Measurements from ENCODE around the gene CR1. TPM values are rescaled to one million over a fixed set of nuclear protein-coding genes. Genes with fewer than 3 reads are reported as not detected.

CR1 gene
- total and polyA plus RNA-seq, 9 of the 15 experiments (the other 6 are each of a cell fraction or from before 2014, with no cell fraction given): 0.07 to 0.47 (median 0.18) TPM

GRCh38 chr1:207649865-207650580, 154.1 kb downstream of the CR1 start (continued):
- peak; percentile 49; the same call in 1 of the 2 replicates for TF ChIP-seq ATF3 (IDR thresholded peaks at IDR 0.05)
- no peak for TF ChIP-seq ATF3 (CRISPR knock-in tag; conservative IDR thresholded peaks at IDR 0.05)
- peak; percentile 79 for TF ChIP-seq GABPB1 (CRISPR knock-in tag; IDR thresholded peaks at IDR 0.05)
- TF ChIP-seq TOE1 (IDR thresholded peaks at IDR 0.05; ENCODE audit: borderline replicate concordance): 0 out of 2 replicates have a peak, but pooled peaks have one; percentile 33
- no peak for TF ChIP-seq TOE1 (CRISPR knock-in tag; IDR thresholded peaks at IDR 0.05; ENCODE audit: borderline replicate concordance, low read depth)
- TF ChIP-seq ID3 (CRISPR knock-in tag; IDR thresholded peaks at IDR 0.05): no peak
- peak; percentile 52; the same call in 1 of the 2 replicates for TF ChIP-seq ID3 (tag; IDR thresholded peaks at IDR 0.05)
- no peak for TF ChIP-seq NELFE (IDR thresholded peaks at IDR 0.05; ENCODE audit: insufficient read depth, insufficient read length)
- TF ChIP-seq SMARCA4 (IDR thresholded peaks at IDR 0.05): peak; percentile 97
- peak; percentile 41 for TF ChIP-seq EGR1 (conservative IDR thresholded peaks at IDR 0.05)
- 0 out of 4 replicates have a peak, but pooled peaks of 1 of the 2 experiments have one; percentile 54 for TF ChIP-seq SRF (CRISPR knock-in tag; IDR thresholded peaks at IDR 0.05)
- peak; percentile 97 for TF ChIP-seq STAT5A (IDR thresholded peaks at IDR 0.05; ENCODE audit: borderline replicate concordance, low read length)
- TF ChIP-seq SMARCE1 (IDR thresholded peaks at IDR 0.05): peak; percentile 93
- TF ChIP-seq PYGO2 (tag; IDR thresholded peaks at IDR 0.05): no peak
- TF ChIP-seq CHAMP1 (IDR thresholded peaks at IDR 0.05): peak; percentile 91
- TF ChIP-seq PRDM10 (IDR thresholded peaks at IDR 0.05; ENCODE audit: partially characterized antibody): peak; percentile 95
- TF ChIP-seq ETV5 (CRISPR knock-in tag; IDR thresholded peaks at IDR 0.05; ENCODE audit: low read depth): peak; percentile 85
- peak; percentile 77 for TF ChIP-seq MEIS2 (IDR thresholded peaks at IDR 0.05; ENCODE audit: partially characterized antibody)
- peak; percentile 50 for TF ChIP-seq TAF1 (IDR thresholded peaks at IDR 0.05; ENCODE audit: control insufficient read depth, extremely low read depth, insufficient read depth, low read length, severe bottlenecking)
- 0 out of 2 replicates have a peak, but pooled peaks have one; percentile 5 for TF ChIP-seq BCOR (IDR thresholded peaks at IDR 0.05)
- TF ChIP-seq POLR2H (tag; IDR thresholded peaks at IDR 0.05; ENCODE audit: low read depth): no peak
